ENCODE results near the gene PSMB3.

Gene PSMB3

DNA sequence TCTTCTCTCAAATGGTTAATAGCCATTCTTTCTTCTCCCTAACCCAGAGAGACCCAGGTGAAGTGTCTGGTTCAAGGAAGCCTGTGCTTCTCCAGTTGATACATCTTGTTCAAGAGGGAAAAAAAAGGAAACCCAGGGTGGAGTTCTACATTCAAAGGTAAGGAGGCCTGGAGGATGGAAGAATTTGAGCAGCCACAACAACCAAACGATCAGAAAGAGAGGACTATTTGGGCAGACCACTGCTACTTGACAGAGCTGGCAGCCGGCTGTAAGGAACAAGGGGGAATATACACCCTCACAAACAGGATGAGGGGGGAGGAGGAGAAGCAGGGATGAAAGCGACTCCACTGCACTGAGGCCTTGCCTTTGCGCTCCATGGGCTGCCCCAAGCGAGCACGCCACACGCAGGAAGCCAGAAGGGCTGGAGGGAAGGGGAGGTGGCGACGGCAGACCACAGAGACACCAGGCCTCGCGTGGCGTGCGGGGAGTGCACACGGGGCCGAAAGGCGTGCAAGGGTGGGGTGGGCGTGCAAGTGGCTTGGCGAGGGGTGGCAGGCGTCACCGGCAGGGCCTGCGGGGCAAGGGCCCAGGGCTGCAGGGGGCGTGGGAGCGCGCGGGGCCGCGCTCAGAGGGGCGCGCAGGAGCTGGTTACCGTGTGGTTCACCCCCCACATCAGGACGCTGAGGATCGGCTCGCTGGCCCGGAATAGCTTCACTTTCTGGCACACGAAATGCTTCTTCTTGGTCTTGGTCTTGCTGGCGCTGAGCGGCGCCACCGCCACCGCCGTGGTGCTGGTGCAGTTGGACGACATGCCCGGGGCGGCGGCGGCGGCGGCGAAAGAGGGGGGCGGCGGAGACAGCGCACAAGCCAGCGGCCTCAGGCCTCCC, 46.3 kb downstream of the PSMB3 start:
- DNase-seq = peak in 1 of 2 donors; percentile 42

DNA sequence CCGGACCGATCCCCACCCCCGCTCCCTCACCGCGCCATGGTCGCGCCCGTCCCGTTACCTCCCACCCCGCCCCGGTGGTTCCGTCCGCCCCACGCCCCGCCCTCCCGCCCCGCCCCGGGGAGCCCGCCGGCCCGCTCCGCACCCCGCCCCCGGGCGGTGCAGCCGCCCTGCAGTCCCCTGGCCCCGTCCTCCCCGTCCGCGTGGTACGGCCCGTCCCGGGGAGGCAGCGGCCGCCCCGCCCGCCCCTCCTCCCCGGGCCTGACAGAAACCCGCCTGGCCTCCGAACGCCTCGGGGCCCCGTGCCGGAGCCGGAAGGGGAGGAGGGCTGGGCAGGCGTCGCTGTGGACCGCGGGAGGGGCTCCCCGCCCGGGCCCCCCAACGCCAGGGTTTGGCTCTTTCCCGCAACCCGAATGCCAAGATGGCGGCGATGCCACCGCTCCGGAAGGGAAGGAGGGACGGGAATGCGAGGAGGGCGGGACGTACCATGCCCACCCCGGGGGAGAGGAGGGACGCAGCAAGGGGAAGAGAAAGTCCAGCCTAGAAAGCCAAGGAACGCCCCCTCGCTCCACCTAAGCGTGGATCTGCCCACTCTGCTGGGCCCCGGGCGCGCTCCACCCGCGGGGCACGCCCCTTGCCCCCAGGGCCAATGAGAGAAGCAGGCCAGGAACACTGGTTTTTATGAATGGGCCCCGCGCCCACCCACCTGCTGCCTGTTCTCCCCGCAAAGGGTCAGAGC, 47.1 kb downstream of the PSMB3 start, which contains the start of gene PIP4K2B:
TSS of gene PIP4K2B (minus strand) at position 56 of the 736 bp plus-strand sequence. CDS start 132 bp downstream, outside the sequence.
- peak; percentile 76 to 81 for DNase-seq

DNA sequence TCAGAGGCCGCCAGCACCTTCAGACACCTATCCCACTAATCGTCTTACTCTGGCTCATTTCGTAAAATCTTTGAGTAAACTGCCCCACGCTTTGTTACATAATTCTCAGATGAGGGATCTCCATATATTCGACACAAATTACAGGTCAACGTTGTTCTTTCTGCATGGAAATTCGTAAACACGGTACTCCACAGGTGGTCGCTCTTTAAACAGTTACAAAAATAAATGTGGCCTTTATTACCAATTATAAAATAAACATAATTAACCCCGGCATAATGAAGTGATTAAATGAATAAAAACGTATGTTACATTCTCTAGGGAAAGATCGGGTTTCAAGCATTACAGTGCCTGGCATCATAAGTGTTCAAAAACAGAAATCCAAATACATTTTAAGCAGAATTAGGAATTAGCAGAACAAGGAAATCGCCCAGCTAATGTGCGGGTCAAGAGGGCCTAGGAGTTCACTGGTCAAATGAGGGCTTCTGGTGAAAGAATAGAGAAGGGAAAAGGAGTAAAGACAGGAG, 47.8 kb downstream of the PSMB3 start:
- DNase-seq = no peak

DNA sequence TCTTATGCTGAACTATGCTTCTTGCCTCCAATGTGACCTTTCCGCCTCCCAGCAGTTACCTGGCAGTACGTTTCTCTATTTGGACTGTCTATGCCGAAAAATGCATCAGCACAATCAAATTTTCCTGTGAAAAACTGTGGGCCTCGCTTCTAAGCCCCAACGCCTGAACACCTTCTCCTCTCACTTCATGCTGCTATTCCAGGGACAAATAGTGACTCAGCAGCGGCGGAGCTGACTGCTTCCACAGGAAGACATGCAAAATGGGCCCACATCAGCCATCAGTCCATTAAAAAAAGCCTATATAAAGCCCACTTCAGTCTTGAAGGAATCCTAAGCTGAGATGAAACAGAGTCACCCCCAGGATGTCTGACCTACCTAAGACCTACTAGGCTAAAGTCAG, 57.3 kb downstream of the PSMB3 start:
- no peak for DNase-seq

Data from activated CD4-positive, alpha-beta T cell treated with anti-CD3 and anti-CD28 coated beads for 4 hours (primary cell).